ENCODE data around the gene FRZB.

The FRZB gene

DNA sequence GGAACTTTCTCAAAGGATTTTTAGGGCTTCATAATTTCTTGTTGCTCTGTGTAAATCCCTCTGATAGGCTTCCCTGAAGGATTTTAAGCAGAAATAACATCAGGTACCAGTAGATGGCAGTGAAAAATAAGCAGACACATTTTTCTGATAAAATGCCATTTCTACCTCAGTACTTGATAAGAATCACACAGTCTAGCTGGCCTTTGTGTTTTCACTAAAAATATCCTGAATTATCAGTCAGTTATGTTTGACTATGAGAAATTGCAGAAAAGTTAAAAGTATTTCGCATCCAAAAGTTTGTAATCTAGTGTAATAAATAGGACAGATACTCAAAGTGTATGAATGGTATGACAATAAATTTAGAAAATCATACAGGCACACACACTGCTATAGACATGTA is 81.7 kb downstream of the FRZB start:
- DNase-seq (ENCODE audit: low read depth) = no peak

GRCh38 chr2:182784058-182784706 is 82.3 kb downstream of the FRZB start:
- no peak for DNase-seq (ENCODE audit: low read depth)

All from stimulated activated CD8-positive, alpha-beta memory T cell treated with anti-CD3 and anti-CD28 coated beads, Interleukin-7, amount 100 ng/mL, for 24 hours (primary cell).